NOMO-1 treated with dmso at 0.1 percent for 144 hours (cell line): ENCODE data around the gene ANKRD42.
"Not testable (repeated sequence)": the region's sequence is repeated elsewhere in the genome, so short reads cannot be mapped to it uniquely, and the experiment has no call there.

Experiments
- DNase-seq: peaks from one replicate; lab custom pipeline; 2025; ENCODE audit not compliant: unreplicated experiment; lab: John Stamatoyannopoulos, UW

ANKRD42 gene

DNA sequence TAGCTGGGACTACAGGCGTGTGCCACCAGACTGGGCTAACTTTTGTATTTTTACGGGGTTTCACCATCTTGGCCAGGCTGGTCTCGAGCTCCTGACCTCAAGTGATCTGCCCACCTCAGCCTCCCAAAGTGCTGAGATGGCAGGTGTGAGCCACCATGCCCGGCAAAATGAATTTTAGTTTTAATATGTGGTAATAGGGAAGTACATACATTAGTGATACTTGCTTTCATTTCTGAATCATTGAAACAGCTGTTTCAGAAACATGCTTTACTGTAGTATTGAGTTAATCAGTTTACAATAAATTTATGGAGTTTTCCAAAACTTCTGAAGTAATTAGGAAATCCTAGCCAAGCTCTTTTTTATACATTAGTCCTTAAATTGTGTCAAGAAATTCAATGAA lies 21.0 kb upstream of the ANKRD42 start:
- DNase-seq: no peak

GRCh38 chr11:83174008-83174407 lies 19.5 kb upstream of the ANKRD42 start:
- DNase-seq: no peak

DNA sequence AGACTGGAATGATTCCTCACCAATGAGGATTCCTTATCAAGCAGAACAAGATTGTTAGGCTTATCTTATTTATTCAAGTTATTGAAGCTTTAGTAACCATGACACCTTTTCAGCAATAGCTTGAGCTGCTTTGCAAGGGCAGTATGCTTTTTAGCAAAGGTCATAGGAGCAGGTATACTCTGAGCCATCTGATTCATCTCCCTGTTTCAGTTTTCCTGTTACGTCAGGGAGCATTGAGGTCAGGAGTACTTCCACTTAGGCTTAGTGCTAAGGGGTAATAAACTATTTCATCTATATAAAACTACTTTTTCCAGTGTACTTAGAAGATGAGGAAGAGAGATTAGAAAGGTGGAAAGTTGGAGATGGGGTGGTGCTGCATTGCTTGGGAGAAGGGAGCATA lies 17.7 kb upstream of the ANKRD42 start:
- no peak for DNase-seq

- no peak for DNase-seq
These were observed 11.7 kb upstream of the ANKRD42 start for GRCh38 chr11:83181815-83182214.

GRCh38 chr11:83185767-83186166 lies 7.7 kb upstream of the ANKRD42 start:
- DNase-seq: no peak

GRCh38 chr11:83187465-83187864 lies 6.0 kb upstream of the ANKRD42 start:
- DNase-seq: no peak

DNA sequence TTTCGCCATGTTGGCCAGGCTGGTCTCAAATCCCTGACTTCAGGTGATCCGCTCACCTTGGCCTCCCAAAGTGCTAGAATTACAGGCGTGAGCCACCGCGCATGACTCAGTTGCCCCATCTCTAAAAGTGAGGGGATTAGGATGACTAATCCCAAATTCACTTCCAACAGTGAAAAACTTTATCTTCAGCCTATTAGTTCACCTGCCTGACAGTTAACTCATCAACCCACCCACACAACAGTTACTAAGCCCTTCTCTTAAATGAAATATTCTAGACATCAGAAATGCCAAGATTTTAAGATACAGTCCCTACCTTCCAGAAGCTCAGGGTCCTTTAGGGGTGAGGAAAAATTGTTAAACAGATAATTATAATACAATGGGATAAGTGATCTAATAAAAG lies 2.0 kb upstream of the ANKRD42 start:
- DNase-seq: no peak

DNA sequence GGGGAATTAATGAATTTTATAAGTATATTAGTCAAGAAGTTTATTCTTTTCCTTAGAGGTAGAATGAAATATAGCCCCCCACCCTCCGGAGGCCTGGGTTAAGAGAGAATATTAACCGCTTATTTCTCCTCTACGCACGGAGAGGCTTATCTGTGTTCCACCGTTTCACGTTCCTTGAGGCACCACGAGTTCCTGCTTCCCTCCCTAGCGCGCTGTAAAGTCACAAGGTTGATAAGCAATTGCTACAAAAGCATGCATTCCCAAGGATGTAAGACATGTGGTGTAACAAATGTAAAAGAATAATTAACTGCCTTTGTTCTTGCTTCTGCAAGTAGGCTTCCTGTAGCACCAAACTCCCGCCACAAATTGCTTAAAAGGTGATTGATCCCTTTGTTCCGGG lies 1.5 kb upstream of the ANKRD42 start:
- DNase-seq: no peak

GRCh38 chr11:83192606-83193245 lies 786 bp upstream of the ANKRD42 start:
- DNase-seq: no peak

- DNase-seq: peak; percentile 79
These were observed 1.0 kb downstream of the ANKRD42 start for GRCh38 chr11:83194281-83195142.

DNA sequence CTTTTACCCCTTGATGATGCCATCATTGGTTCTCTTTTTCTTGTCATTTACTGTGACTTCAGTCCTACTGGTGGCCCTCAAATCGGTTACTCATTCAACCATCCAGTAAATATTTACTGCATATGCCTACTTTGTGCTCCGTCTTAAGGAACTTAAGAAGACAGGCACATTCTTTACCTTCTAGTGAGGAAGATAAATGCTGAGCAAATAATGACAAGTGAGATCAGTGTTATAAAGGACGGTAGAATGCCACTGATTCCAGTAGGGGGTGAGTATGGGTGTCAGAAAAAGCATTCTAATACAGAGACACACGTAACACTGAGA lies 1.6 kb downstream of the ANKRD42 start:
- no peak for DNase-seq

GRCh38 chr11:83195649-83196048 lies 2.1 kb downstream of the ANKRD42 start:
- DNase-seq: no peak

GRCh38 chr11:83200035-83200434 lies 6.5 kb downstream of the ANKRD42 start:
- no peak for DNase-seq

GRCh38 chr11:83205608-83206185 lies 12.2 kb downstream of the ANKRD42 start:
- no peak for DNase-seq

DNA sequence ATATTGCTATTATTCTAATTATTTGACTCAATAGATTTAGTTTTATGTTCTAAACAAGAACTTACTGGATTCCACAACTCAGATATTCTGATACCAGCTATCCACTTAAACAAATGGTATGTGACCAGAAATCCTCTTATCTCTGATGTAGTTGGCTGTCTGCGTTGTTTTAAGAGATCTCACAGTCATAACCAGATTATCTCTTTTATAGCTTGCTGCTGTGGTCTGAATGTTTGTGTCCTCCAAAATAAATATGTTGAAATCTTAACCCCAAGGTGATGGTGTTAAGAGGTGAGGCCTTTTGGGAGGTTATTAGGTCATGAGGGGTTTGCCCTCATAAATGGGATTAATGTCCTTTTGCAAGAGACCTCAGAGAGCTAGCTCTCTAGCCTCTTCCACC lies 12.7 kb downstream of the ANKRD42 start:
- DNase-seq: no peak

DNA sequence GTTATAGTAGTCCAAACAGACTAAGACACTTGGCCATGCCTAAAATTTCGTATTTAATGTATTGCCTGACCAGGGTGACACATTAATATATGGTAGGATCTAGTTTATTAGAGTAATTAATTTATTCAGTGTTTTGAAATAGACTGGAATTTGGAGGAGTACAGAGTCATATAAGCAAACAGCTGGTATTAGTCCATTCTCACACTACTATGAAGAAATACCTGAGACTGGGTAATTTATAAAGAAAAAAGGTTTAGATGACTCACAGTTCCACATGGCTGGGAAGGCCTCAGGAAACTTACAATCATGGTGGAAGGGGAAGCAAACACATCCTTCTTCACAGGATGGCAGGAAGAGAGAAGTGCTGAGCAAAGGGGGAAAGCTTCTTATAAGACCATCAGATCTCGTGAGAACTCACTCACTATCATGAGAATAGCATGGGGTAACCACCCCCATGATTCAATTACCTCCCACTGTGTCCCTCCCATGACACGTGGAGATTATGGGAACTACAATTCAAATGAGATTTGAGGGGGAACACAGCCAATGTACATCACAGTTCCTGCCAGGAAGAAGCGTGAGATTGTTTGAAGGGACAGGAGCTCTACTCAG lies 13.4 kb downstream of the ANKRD42 start:
- DNase-seq: not testable (repeated sequence)

DNA sequence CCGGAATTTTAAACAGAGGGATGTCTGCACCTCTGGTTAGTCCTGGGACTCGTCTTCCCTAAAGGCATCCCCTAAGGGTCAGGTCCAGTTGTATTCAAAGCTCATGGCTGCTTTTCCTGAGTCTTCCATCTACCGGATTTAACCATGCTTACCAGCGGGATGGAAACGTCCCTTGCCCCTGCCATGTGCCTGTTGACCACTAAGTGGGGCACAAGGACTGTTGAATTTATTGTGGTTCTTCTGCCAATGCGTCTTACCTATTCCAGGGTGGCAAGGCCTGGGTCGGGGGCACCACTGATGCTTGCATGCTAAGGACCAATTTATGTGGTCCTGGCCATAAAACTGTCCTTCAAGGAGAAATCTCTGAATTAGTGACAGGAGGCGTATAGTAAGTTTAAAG lies 25.6 kb downstream of the ANKRD42 start:
- DNase-seq: no peak

DNA sequence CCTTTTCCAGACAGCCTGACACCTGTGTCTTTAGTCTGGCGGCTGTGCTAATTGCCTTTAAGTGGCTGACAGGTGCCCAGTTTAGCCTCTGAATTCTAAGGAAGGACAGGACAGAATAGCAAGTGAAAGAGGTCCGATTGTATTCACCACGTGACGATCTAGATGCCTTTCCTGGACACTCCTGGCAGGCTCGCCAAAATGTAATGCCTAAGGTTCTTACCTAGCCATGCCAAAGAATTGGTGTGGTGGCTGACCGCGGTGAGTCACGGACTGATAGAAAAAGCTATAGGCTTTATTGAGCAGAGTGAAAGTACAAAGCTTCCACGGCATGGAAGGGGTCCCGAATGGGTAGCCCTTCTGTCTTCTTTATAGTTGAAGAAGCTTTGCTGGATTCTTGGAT lies 26.7 kb downstream of the ANKRD42 start:
- DNase-seq: no peak

DNA sequence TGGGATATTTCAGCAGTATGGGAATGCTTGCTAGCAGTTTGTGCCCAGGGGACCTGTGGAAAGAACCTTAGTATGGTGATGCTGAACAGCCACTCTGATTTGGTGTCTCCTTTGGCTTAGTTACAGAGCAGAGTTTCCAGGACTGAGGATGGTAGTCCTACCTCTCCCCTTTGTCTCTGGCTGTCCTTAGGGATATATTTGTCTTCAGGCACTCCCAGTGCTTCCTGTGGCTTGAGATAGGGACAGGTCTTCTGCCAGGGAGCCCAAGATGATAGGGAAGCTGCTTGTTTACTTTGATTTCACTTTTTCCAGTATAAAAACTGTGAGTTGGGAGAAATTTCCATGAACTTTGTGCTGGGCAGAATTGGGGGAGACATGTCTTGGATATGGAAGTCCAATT lies 28.2 kb downstream of the ANKRD42 start:
- no peak for DNase-seq

DNA sequence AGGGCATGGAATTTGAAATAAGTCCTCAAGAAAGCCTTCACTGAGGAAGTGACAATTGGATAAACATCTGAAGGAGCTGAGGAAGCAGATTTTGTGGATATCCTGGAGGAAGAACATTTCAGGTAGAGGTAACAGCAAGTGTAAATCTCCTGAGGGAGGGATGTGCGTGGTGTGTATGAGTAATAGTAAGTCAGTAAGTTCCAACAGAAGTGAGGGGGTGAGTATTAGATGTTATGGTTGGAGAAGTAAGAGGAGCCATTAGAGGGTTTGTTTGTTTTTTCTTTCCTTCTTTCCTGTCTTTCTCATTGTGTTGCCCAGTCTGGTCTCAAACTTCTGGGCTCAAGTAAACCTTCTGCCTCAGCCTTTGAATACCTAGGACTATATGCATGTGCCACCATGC lies 29.0 kb downstream of the ANKRD42 start:
- DNase-seq: no peak

GRCh38 chr11:83223457-83223856 lies 29.9 kb downstream of the ANKRD42 start:
- DNase-seq: no peak

DNA sequence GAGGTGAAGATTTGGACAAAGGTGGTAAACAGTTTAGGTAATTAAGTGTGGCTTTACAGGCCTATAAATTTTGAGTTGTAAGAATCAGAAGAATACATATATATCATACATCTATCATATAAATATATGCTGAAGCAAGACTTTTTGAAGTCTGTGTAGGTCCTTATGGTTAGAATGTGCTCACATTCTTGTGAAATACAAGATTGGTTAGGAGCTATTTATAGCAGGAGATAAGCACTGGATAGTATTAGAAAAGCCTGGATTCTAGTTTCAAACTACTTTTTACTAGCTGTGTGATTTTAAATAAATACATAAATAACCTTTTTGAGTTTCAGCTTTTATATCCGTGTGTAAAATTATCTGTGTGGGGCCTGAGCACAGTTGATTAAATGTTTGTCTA lies 42.3 kb downstream of the ANKRD42 start:
- no peak for DNase-seq
